H1 (cell line): ENCODE results near the gene SLC6A7. TPM values are rescaled to one million over a fixed set of nuclear protein-coding genes. Genes with fewer than 3 reads are reported as not detected.

Source experiments
- MAFK ChIP-seq: IDR thresholded peaks from 2 replicates; pipeline ENCODE4 v1.6.1; 2012; ENCODE audit warnings: low read depth, mild to moderate bottlenecking, improper control_type of control experiment, low read length
- POLR2AphosphoS5 ChIP-seq: IDR thresholded peaks from 2 replicates; pipeline ENCODE4 v1.6.1; 2011; ENCODE audit warnings: low read depth, low read length
- polyA plus RNA-seq, 7 experiments: library from polyadenylated mRNA; depleted of rRNA in 3 of 7; stranded (reverse) in 5 of 7; unstranded in 2 of 7; fragments of >200 nt in 5 of 7; fragments of 200-250 nt in 2 of 7; gene quantifications; 1 replicate in 5 of 7; 2 replicates in 1 of 7; 4 replicates in 1 of 7; pipeline versions ENCODE4 v1.2.1 to v1.2.3, GENCODE V29; 2011 to 2013; ENCODE audit warnings: missing spikeins in 2 of 7, mixed read lengths in 2 of 7
- total RNA-seq: library from RNA; stranded (reverse); fragmentation: NEBNext Ultra II Directional; extraction: Animal tissue kit (Norgen Biotek cat#: 25700); gene quantifications from 2 replicates; pipeline ENCODE4 v1.2.1, GENCODE V29; 2021

The SLC6A7 gene
- total and polyA plus RNA-seq, 2 of the 8 experiments (the other 6 are each of a cell fraction or from before 2014, with no cell fraction given) = 0.07 to 0.12 TPM

- no peak for TF ChIP-seq MAFK
- no peak for TF ChIP-seq POLR2AphosphoS5
Measured at GRCh38 chr5:150254774-150255173, 64.9 kb downstream of the SLC6A7 start (continued).
